ENCODE results near the gene CES1.

DNA sequence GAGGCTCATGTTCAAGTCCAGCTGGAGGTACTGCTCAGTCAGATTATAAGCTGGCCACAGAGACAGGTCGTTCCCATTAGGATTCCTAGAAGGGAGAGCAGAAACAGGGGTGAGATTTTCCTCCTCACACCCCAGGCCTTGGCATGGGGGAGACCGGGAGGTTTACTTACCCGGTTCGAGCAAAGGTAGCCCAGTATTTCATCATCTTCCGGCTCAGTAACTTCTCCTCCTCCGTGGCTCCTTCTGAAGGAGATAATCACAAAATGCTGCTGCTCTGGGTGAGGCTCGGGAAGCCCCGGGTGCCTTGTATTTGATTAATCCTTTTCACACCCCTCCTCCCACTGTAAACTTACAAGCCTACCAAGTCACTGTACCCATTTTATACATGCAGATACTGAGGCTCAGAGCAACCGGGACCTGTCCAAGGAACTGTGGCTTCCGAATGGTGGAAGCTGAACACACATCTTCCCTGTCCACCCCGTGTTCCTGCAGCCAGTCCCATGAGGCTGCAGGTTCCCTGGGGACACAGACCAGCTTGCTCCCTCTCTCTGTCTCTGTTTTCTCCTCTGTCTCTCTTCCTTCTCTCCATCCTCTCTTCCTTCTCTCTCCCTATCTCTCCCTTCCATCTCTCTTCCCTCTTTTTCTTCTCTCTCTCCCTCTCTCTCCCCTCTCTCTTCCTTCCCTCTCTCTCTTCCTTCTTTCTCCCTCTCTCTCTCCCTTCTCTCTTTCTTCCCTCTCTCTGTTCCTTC, 13.9 kb upstream of the CES1 start:
- TF ChIP-seq POLR2A (IDR thresholded peaks at IDR 0.05; ENCODE audit: low read depth): no peak
- TF ChIP-seq, protein P1, sequence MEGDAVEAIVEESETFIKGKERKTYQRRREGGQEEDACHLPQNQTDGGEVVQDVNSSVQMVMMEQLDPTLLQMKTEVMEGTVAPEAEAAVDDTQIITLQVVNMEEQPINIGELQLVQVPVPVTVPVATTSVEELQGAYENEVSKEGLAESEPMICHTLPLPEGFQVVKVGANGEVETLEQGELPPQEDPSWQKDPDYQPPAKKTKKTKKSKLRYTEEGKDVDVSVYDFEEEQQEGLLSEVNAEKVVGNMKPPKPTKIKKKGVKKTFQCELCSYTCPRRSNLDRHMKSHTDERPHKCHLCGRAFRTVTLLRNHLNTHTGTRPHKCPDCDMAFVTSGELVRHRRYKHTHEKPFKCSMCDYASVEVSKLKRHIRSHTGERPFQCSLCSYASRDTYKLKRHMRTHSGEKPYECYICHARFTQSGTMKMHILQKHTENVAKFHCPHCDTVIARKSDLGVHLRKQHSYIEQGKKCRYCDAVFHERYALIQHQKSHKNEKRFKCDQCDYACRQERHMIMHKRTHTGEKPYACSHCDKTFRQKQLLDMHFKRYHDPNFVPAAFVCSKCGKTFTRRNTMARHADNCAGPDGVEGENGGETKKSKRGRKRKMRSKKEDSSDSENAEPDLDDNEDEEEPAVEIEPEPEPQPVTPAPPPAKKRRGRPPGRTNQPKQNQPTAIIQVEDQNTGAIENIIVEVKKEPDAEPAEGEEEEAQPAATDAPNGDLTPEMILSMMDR (IDR thresholded peaks at IDR 0.05): no peak

All from esophagus muscularis mucosa (tissue), 3 donors.